ENCODE results near the gene SLC25A40. TPM values are rescaled to one million over a fixed set of nuclear protein-coding genes. Genes with fewer than 3 reads are reported as not detected.

The SLC25A40 gene
- total and polyA plus RNA-seq, 7 donors, result 3.1 to 11.2 (median 5.8) TPM

DNA sequence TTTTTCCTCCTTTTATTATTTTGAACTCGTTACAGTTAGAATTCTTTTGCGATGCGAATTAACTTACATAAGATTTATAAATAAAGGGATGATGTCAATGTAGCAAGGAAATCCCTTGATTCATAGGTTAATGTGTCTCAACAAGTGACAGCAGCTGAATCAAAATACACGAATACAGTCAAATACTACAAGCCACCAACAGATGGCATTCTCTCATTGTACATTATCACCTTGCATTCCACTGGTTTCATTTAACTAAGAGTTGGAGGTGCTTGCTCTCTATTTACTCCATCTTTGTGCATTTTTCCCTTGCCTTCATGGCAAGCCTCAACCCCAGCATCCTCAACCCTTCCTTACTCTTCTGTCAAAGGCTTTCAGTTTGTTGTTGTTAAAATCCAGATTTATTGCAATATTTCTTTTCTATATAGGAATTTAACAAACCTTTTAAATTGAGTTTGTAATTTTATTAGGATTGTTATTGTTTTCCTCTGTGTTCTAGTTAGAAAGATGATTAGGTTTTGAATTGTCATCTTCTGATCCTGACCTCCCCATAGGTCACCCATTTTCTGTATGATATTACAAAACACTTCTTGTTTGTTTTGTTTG is 78.3 kb downstream of the SLC25A40 start:
- intact Hi-C loops (cut with DNase I), result loop anchor here in 1 of 2 donors (5.0 kb wide), 2 partner anchors 89 to 319 kb away; no protein-coding TSS in a partner anchor
- ATAC-seq, result peak in 1 of 4 donors; percentile 67

GRCh38 chr7:87797395-87797794 is 78.8 kb downstream of the SLC25A40 start:
- DNase-seq (no peak), ATAC-seq (no peak)
- H3K4me3 ChIP-seq, result no peak overlapping the region
- no peaks in the 10 kb centered on the region for H3K4me1 ChIP-seq
- no peaks in the 10 kb centered on the region for H3K9me3 ChIP-seq
- no peak for TF ChIP-seq CTCF (IDR thresholded peaks at IDR 0.05)
- WGBS, 3 donors, result 29 to 37% (median 32%) methylated on average over 1 of the region's 1 CpG
- no peak overlapping the region for H3K27ac ChIP-seq
- intact Hi-C loops (cut with DNase I), result loop anchor here in 1 of 2 donors (5.0 kb wide), 2 partner anchors 90 to 320 kb away; no protein-coding TSS in a partner anchor
- H3K27me3 ChIP-seq (ENCODE audit: insufficient read depth in 3 of 3, low read length in 2 of 3), result no peaks in the 10 kb centered on the region
- no peaks in the 10 kb centered on the region for H3K36me3 ChIP-seq (ENCODE audit: insufficient read depth in 1 of 2, low read depth in 1 of 2)

More for the DNA sequence above, 78.3 kb downstream of the SLC25A40 start:
- TF ChIP-seq CTCF (IDR thresholded peaks at IDR 0.05), result peak; percentile 48
- Histone ChIP-seq H3K27ac (no peak overlapping the region), H3K36me3 (ENCODE audit: insufficient read depth in 1 of 2, low read depth in 1 of 2) (no peaks in the 10 kb centered on the region), H3K27me3 (ENCODE audit: insufficient read depth in 3 of 3, low read length in 2 of 3) (no peaks in the 10 kb centered on the region), H3K4me3 (no peak overlapping the region), H3K9me3 (no peaks in the 10 kb centered on the region), H3K4me1 (no peaks in the 10 kb centered on the region)
- no peak for DNase-seq
- 4 to 5% (median 4%) methylated on average over 4 of the region's 4 CpGs for WGBS, 3 donors

DNA sequence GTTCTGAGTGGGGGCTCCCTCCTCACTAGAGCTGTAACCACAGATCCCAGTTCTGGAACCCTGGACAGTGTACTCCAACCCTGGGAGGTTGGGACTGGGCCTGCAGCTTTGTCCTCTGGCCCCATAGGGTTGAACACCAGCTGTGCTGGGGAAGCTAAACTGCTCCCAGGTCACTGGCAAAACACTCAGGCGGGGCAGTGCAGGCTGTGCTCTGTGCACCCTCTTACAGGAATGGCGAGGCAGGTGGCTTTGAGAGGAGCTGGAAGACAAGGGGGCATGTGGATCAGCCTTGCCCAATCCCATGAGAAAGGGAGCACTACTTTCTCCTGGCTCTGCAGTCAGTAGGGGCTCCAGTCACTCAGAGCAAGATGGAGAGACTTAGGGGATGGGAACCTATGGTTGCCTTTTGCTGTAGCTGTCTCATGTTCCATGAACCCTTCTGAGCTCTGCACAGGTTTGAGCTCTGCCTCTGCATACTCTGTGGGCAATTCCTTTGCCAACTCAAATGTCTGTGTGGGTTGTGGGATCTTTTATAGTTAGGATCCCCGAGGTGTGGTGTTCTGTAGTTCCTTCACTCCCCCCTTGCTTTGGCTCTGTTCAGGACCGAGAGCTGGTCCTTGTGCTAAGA is 90.7 kb downstream of the SLC25A40 start:
- 77 to 78% (median 78%) methylated on average over 4 of the region's 4 CpGs for WGBS, 3 donors
- Histone ChIP-seq H3K27me3 (ENCODE audit: insufficient read depth in 3 of 3, low read length in 2 of 3) (no peaks in the 10 kb centered on the region), H3K27ac (no peak overlapping the region), H3K36me3 (ENCODE audit: insufficient read depth in 1 of 2, low read depth in 1 of 2) (no peaks in the 10 kb centered on the region), H3K4me1 (no peaks in the 10 kb centered on the region), H3K4me3 (no peak overlapping the region), H3K9me3 (no peaks in the 10 kb centered on the region)
- no peak for TF ChIP-seq CTCF (IDR thresholded peaks at IDR 0.05)
- intact Hi-C loops (cut with DNase I), result no loop called here
- no peak for ATAC-seq
- DNase-seq, result no peak

DNA sequence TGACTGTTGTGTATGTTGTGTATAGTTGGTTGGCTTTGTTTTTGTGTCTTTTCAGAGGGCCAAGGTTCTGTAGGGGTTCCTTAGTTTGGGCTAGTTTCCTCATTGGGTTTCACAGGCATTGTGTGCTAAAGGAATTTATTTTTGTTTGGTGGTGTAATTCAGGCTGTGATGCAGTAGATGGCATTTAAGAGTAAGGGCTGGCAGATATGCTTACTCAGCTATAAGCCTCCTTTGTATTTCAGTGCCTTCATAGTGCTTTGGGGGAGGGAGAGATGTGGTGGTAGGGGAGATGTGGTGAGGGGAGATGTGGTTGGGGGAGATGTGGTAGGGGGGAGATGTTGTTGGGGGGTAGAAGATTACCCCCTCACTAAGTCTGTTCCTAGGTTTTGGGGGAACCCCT is 91.7 kb downstream of the SLC25A40 start:
- Histone ChIP-seq H3K27me3 (ENCODE audit: insufficient read depth in 3 of 3, low read length in 2 of 3) (no peaks in the 10 kb centered on the region), H3K4me3 (no peak overlapping the region), H3K27ac (no peak overlapping the region), H3K9me3 (no peaks in the 10 kb centered on the region), H3K4me1 (no peaks in the 10 kb centered on the region), H3K36me3 (ENCODE audit: insufficient read depth in 1 of 2, low read depth in 1 of 2) (no peaks in the 10 kb centered on the region)
- intact Hi-C loops (cut with DNase I), result no loop called here
- ATAC-seq (no peak), DNase-seq (no peak)
- no peak for TF ChIP-seq CTCF (IDR thresholded peaks at IDR 0.05)

Other genes with a start within 250 kb of the SLC25A40 start
- gene RUNDC3B, start 248.0 kb downstream of the SLC25A40 start, total RNA-seq, result 1 to 10 TPM in 1 of 4 donors, under 1 TPM in 3; 0.42 to 1.2 (median 0.62) TPM
- gene RUNDC3B, start 248.0 kb downstream of the SLC25A40 start, polyA plus RNA-seq, result 1 to 10 TPM in 1 of 3 donors, under 1 TPM in 2; 0.05 to 1.2 (median 0.68) TPM
- gene DBF4, start 133 bp upstream of the SLC25A40 start, total RNA-seq, result 1 to 10 TPM; 1.5 to 4.1 (median 2.0) TPM
- 1 to 10 TPM; 2.0 to 5.3 (median 3.8) TPM for gene DBF4, start 133 bp upstream of the SLC25A40 start, polyA plus RNA-seq
- 1 to 10 TPM in 2 of 4 donors, under 1 TPM in 2; 0.42 to 7.0 (median 1.0) TPM for gene ADAM22, start 57.9 kb upstream of the SLC25A40 start, total RNA-seq
- under 1 TPM; 0.09 to 0.38 (median 0.14) TPM for gene ADAM22, start 57.9 kb upstream of the SLC25A40 start, polyA plus RNA-seq

Data from psoas muscle (tissue), 8 donors.